Measurements from ENCODE around the gene C14orf119.

GRCh38 chr14:23125011-23125410, 29.7 kb downstream of the C14orf119 start:
- no peak for TF ChIP-seq CTCF (IDR thresholded peaks at IDR 0.05)
- no peak for TF ChIP-seq NFE2L1 (CRISPR knock-in tag; IDR thresholded peaks at IDR 0.05)
- no peak for TF ChIP-seq PRRX2 (CRISPR knock-in tag; IDR thresholded peaks at IDR 0.05)
- TF ChIP-seq PREB (CRISPR knock-in tag; IDR thresholded peaks at IDR 0.05; ENCODE audit: borderline replicate concordance): no peak
- no peak for TF ChIP-seq ZNF138 (CRISPR knock-in tag; conservative IDR thresholded peaks at IDR 0.05)
- no peak for TF ChIP-seq FOXP1 (CRISPR knock-in tag; IDR thresholded peaks at IDR 0.05; ENCODE audit: borderline replicate concordance)
- no peak for TF ChIP-seq CREM (CRISPR knock-in tag; IDR thresholded peaks at IDR 0.05)
- TF ChIP-seq ATF3 (CRISPR knock-in tag; conservative IDR thresholded peaks at IDR 0.05): no peak
- no peak for TF ChIP-seq CREB1 (CRISPR knock-in tag; IDR thresholded peaks at IDR 0.05)

All from WTC11 (cell line).